AG08396 (cell line): ENCODE results near the gene ABCC1.
"Not testable (repeated sequence)": the region's sequence is repeated elsewhere in the genome, so short reads cannot be mapped to it uniquely, and the experiment has no call there.

Experiments used
- DNase-seq: peaks from one replicate; pipeline ENCODE4 v3.0.0; 2012; ENCODE audit warnings: low spot score, mixed read lengths

The ABCC1 gene

GRCh38 chr16:15946257-15947044, 3.0 kb upstream of the ABCC1 start:
- DNase-seq, result peak; percentile 73

- no peak for DNase-seq
These were observed 1.4 kb upstream of the ABCC1 start for GRCh38 chr16:15947983-15948509.

GRCh38 chr16:15948532-15949209, 745 bp upstream of the ABCC1 start:
- no peak for DNase-seq

- DNase-seq, result no peak
These were observed 892 bp downstream of the ABCC1 start for GRCh38 chr16:15950161-15950854.

GRCh38 chr16:15950869-15951268, 1.5 kb downstream of the ABCC1 start:
- no peak for DNase-seq

GRCh38 chr16:15951852-15952251, 2.4 kb downstream of the ABCC1 start:
- DNase-seq, result no peak

- DNase-seq, result no peak
These were observed 2.9 kb downstream of the ABCC1 start for GRCh38 chr16:15952265-15952711.

- no peak for DNase-seq
These were observed 4.1 kb downstream of the ABCC1 start for GRCh38 chr16:15953477-15953876.

- DNase-seq, result no peak
These were observed 4.8 kb downstream of the ABCC1 start for GRCh38 chr16:15953929-15954813.

GRCh38 chr16:15954814-15955151, 5.4 kb downstream of the ABCC1 start:
- peak; percentile 45 for DNase-seq

- no peak for DNase-seq
These were observed 6.0 kb downstream of the ABCC1 start for GRCh38 chr16:15955425-15955824.

- not testable (repeated sequence) for DNase-seq
These were observed 6.7 kb downstream of the ABCC1 start for GRCh38 chr16:15956106-15956505.

- DNase-seq, result no peak
These were observed 9.4 kb downstream of the ABCC1 start for GRCh38 chr16:15958703-15959348.

GRCh38 chr16:15960124-15960971, 10.9 kb downstream of the ABCC1 start:
- DNase-seq, result no peak

- DNase-seq, result no peak
These were observed 11.7 kb downstream of the ABCC1 start for GRCh38 chr16:15961060-15961511.

- no peak for DNase-seq
These were observed 12.2 kb downstream of the ABCC1 start for GRCh38 chr16:15961571-15962090.

- DNase-seq, result no peak
These were observed 14.0 kb downstream of the ABCC1 start for GRCh38 chr16:15963307-15963910.

- no peak for DNase-seq
These were observed 17.0 kb downstream of the ABCC1 start for GRCh38 chr16:15966420-15966819.

GRCh38 chr16:15966836-15967546, 17.6 kb downstream of the ABCC1 start:
- DNase-seq, result peak; percentile 77
